ENCODE measurements around the gene SH3GL3. TPM values are rescaled to one million over a fixed set of nuclear protein-coding genes. Genes with fewer than 3 reads are reported as not detected.

Gene SH3GL3
- total RNA-seq, 4 donors from 2014 or later = 0.40 TPM; not detected in 3

DNA sequence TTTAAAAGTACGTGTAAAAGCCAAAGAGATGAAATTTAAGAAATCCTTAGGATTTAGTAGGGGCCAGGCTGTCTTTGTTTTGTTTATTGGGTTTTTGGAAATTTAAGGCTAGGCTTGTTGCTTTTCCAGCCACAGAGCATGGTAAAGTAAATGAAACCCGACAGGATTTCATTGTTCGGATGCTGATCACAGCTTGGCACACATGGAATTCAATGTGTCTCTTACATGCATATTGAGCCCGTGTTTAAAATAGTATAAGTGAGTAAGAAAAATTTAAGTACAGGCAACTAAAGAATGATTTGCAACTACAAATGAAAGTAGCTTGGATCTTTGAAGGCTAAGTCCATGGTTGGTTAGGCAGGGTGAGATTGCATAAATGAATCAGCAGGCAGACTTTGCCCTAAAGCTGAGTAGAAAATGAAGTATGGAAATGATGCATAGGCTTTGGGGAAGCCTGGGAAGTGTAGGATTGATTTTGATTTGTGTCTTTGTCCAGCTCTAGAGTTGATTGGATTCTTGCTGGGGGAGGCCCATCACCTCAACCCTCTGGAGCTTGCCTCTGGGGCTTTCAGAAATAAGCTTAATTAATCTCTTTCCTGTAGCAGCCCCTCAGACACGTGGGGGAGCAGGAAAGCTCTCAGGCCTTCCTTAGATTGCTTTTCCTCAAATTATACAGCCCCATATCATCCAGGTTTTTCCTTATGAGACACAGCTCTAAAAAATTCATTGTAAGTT is 138.6 kb downstream of the SH3GL3 start:
- Histone ChIP-seq H3K4me1 (no peaks in the 10 kb centered on the region), H3K27me3 (no peaks in the 10 kb centered on the region), H3K36me3 (no peaks in the 10 kb centered on the region), H3K9me3 (no peaks in the 10 kb centered on the region), H3K4me3 (replicated peaks in 1 of 3) (no peak overlapping the region), H3K27ac (no peak overlapping the region)
- WGBS, 2 donors = 78 to 83% methylated on average over 5 of the region's 5 CpGs
- DNase-seq = no peak
- intact Hi-C loops (cut with DNase I) = no loop called here
- TF ChIP-seq CTCF (IDR thresholded peaks at IDR 0.05) (no peak), POLR2A (IDR thresholded peaks at IDR 0.05) (no peak)

- Histone ChIP-seq H3K27ac (no peak overlapping the region), H3K27me3 (no peaks in the 10 kb centered on the region), H3K4me1 (no peaks in the 10 kb centered on the region), H3K4me3 (replicated peaks in 1 of 3) (no peak overlapping the region), H3K9me3 (no peaks in the 10 kb centered on the region), H3K36me3 (no peaks in the 10 kb centered on the region)
- 82 to 86% methylated on average over 3 of the region's 3 CpGs for WGBS, 2 donors
- intact Hi-C loops (cut with DNase I) = no loop called here
- no peak for DNase-seq
- TF ChIP-seq POLR2A (IDR thresholded peaks at IDR 0.05) = no peak
- no peak for TF ChIP-seq CTCF (IDR thresholded peaks at IDR 0.05)
Measured at GRCh38 chr15:83587091-83587490, 139.9 kb downstream of the SH3GL3 start.

GRCh38 chr15:83588441-83588840 is 141.3 kb downstream of the SH3GL3 start:
- DNase-seq = no peak
- Histone ChIP-seq H3K4me1 (no peaks in the 10 kb centered on the region), H3K9me3 (no peaks in the 10 kb centered on the region), H3K27me3 (no peaks in the 10 kb centered on the region), H3K4me3 (replicated peaks in 1 of 3) (no peak overlapping the region), H3K36me3 (no peaks in the 10 kb centered on the region), H3K27ac (no peak overlapping the region)
- intact Hi-C loops (cut with DNase I) = no loop called here
- TF ChIP-seq POLR2A (IDR thresholded peaks at IDR 0.05) (no peak), CTCF (IDR thresholded peaks at IDR 0.05) (no peak)
- WGBS, 2 donors = 39 to 45% methylated on average over 5 of the region's 5 CpGs

DNA sequence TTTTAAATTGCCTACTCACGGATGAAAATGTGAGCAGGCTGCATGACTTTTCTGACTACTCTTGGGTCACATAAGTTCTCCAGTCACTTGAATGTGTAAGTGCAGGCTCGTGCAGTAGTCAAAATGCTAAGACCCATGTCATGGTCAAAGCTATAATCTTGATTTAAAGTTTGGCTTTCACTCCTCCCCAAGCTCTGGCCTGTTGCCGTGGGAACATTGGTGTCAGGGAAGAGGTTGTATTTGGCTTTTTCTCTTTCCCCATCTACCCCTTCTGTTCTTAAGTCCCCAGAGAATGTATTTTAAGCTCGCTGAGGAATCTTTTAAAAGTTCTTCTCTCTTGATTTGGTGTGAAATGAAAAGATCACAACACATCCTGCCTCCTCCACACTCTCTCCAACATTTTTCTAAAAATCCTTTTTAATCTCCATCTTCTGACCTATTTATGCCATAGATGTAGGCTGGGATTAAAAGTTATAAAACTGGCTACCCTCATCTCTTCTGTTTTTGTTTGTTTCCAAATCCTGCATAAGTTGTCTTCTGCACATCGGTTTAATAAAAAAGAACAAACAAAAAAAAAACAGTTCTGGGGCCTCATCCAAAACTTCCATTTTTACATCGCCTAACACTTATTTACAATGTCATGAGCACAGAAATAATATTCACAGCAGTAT is 145.4 kb downstream of the SH3GL3 start:
- Histone ChIP-seq H3K27ac (no peak overlapping the region), H3K4me1 (no peaks in the 10 kb centered on the region), H3K27me3 (no peaks in the 10 kb centered on the region), H3K4me3 (replicated peaks in 1 of 3) (no peak overlapping the region), H3K36me3 (no peaks in the 10 kb centered on the region), H3K9me3 (no peaks in the 10 kb centered on the region)
- no peak for DNase-seq
- WGBS, 2 donors = 64% methylated on average over 6 of the region's 6 CpGs
- intact Hi-C loops (cut with DNase I) = no loop called here
- no peak for TF ChIP-seq POLR2A (IDR thresholded peaks at IDR 0.05)

- intact Hi-C loops (cut with DNase I) = no loop called here
- WGBS, 2 donors = 90 to 98% methylated on average over 1 of the region's 1 CpG
- no peak for TF ChIP-seq CTCF (IDR thresholded peaks at IDR 0.05)
- TF ChIP-seq POLR2A (IDR thresholded peaks at IDR 0.05) = no peak
Measured at GRCh38 chr15:83595191-83595590, 148.1 kb downstream of the SH3GL3 start.

More at GRCh38 chr15:83595191-83595590, 148.1 kb downstream of the SH3GL3 start:
- Histone ChIP-seq H3K27ac (no peak overlapping the region), H3K4me3 (replicated peaks in 1 of 3) (no peak overlapping the region), H3K4me1 (peaks cover 0 to 5% of the 10 kb centered on the region in 2 donors), H3K27me3 (no peaks in the 10 kb centered on the region), H3K36me3 (no peaks in the 10 kb centered on the region), H3K9me3 (no peaks in the 10 kb centered on the region)
- DNase-seq = no peak
